HG02798 (cell line): Measurements from ENCODE around the gene CHST6.
"Not testable (repeated sequence)": the region's sequence is repeated elsewhere in the genome, so short reads cannot be mapped to it uniquely, and the experiment has no call there.

Experiments
- ATAC-seq: cut with Tn5 transposase; IDR thresholded peaks from one replicate; pipeline ENCODE4 v1.9.1; 2021; ENCODE audit warnings: mild to moderate bottlenecking; ENCODE audit not compliant: unreplicated experiment, poor library complexity

Gene CHST6

GRCh38 chr16:75456486-75456885, 38.8 kb downstream of the CHST6 start:
- not testable (repeated sequence) for ATAC-seq

GRCh38 chr16:75455677-75456076, 39.6 kb downstream of the CHST6 start:
- no peak for ATAC-seq

DNA sequence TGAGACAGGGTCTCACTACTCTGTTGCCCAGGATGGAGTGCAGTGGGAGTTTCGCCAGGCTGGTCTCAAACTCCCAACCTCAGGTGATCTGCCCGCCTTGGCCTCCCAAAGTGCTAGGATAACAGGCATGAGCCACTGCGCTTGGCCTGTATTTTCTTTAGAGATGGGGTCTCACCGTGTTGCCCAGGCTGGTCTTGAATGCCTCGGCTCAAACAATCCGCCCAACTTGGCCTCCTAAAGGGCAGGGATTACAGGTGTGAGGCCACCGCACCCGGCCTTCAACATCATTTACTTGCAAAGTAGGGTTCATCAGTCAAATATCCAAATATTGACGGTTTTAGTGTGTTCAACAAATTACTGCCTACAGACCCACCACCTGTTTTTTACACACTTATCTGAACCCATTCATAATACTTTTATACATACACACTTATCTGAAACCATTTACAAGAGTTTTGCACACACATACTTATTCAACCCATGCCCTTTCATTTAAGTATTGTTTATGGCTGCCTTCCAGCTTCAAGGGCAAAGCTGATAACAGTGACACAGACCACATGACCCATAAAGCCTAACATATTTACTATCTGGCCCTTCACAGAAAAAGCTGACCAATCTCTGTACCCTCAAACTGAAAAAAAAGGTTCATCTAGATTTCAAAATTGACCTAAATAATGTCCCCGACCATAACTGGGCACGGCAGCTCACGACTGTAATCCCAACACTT, 42.6 kb downstream of the CHST6 start:
- ATAC-seq = no peak

DNA sequence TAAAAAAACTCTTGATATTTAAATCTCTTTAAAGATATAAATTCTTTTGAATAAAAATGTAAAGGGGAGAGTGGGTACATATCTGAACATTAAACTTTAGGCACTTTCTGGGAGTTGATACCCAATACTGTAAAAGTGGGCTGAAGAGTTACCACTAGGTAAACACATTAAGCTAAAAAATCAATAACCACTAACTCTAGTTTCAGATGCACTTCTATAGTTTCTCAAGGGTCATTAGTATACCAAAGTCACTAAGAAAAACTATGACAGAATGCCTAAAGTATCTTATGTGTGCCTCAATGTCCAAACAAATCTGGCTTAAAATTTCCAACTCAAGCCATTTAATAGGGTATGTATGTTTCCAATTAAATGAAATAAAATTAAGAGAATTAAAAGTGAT, 48.8 kb downstream of the CHST6 start:
- ATAC-seq = no peak

- ATAC-seq = no peak
Observed at GRCh38 chr16:75445298-75445697, 49.9 kb downstream of the CHST6 start.

GRCh38 chr16:75443298-75443697, 51.9 kb downstream of the CHST6 start:
- no peak for ATAC-seq

DNA sequence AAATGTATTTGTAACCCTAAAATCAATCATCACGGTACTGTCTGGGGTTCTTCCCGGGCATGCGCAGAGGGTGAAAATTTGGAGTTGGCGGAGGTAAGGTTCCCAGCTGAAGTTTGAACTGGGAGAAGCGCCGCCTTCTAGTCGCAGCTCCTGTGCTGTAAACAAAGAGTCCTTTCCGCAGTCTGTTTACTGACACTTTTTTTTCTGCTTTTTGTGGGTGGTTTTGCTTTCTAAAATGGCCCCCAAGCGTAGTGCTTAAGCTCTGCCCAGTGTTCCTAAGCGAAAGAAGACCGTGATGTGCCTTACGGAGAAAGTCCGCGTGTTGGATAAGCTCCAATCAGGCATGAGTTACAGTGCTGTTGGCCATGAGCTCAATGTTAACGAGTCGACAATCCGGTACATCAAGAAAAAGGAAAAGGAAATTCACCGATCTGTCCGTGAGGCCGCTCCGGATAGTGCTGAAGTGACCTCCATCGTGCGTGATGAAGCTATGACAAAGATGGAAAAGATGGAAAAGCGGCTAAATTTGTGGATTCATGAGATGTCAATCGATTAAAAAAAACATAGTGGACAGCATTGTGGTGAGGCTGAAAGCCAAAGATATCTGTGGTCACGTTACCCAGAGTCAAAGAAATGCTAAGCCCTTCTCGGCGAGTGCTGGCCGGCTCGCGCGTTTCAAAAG, 61.4 kb downstream of the CHST6 start:
- peak; percentile 75 for ATAC-seq

GRCh38 chr16:75432828-75433731, 62.2 kb downstream of the CHST6 start, which contains the start of gene CFDP1:
CFDP1 (minus strand) TSS chr16:75433503; CDS start chr16:75433352, 151 bp downstream.
- ATAC-seq = peak; percentile 95

DNA sequence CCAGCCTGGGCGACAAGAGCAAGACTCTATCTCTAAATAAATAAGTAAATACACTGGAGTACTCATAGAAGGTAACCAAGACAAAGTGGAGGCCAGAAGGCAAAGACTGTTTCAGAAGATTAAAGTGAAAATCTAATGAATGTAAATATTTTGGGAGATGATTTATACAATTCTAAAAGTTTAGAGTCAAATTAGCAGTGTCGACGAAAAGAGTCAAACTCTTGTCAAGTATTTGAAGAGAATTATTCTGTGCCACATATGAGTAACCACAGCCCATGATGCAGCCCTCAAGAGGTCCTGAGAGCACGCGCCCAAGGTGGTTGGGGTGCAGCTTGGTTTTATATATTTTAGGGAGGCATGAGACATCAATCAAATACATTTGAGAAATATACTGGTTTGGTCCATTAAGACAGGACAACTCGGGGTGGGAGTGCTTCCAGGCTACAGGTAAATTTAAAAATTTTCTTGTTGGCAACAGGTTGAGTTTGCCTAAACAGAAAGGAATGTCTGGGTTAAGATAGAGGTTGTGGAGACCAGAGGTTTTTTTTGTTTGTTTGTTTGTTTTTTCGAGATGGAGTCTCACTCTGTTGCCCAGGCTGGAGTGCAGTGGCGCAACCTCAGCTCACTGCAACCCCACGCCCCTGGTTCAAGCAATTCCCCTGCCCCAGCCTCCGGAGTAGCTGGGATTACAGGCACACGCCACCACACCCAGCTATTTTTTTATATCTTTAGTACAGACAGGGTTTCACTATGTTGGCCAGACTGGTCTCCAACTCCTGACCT, 65.4 kb downstream of the CHST6 start:
- ATAC-seq = no peak

DNA sequence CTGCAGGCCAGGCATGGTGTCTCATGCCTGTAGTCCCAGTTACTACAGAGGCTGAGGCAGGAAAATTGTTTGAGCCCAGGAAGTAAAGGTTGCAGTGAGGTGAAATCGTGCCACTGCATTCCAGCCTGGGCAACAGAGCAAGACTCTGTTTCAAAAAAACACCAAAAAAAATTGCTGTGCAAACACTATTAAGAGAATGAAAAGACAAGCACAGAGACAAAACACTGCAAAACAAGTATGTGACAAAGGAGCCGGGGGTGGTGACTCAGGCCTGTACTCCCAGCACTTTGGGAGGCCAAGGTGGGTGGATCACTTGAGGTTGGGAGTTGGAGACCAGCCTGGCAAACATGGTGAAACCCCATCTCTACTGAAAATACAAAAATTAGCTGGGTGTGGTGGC, 68.7 kb downstream of the CHST6 start:
- ATAC-seq = not testable (repeated sequence)

DNA sequence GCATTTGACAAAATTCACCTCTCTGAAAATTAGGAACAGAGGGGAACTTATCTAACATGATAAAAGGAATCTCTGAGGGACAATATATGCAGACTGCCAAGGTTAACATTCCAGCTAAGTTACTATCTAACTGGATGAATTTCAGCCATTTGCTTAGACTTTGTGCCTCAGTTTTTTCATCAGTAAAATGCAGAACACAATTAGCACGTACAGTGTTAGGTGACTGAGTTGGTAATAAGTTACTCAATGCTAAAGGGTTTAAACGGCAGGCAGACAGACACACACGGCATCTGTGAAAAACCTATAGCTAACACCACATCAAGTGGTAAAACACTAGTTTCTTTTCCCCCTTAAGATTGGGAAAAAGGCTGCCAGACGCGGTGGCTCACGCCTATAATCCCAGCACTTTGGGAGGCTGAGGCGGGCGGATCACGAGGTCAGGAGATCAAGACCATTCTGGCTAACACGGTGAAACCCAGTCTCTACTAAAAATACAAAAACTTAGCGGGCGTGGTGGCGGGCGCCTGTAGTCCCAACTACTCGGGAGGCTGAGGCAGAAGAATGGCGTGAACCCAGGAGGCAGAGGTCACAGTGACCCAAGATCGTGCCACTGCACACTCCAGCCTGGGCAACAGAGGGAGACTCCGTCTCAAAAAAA, 71.0 kb downstream of the CHST6 start:
- not testable (repeated sequence) for ATAC-seq

DNA sequence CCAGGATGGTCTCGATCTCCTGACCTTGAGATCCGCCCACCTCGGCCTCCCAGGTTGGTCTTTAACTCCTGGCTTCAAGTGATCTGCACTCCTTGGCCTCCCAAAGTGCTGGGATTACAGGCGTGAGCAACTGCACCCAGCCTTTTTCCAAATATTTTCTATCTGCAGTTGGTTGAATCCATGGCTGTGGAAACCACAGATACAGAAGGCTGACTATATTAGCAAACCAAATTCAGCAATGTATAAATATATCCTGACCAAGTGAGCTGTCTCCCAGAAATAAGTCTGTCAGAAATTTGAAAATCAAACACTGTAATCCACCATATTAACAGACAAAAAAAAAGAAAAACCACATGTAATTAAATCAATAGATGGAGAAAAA, 71.5 kb downstream of the CHST6 start:
- ATAC-seq = no peak
